Progenitor cell of endocrine pancreas (in vitro differentiated cells): ENCODE data around the gene ADAMTS2. TPM values are rescaled to one million over a fixed set of nuclear protein-coding genes. Genes with fewer than 3 reads are reported as not detected.

Experiments used
- DNase-seq: peaks from one replicate; pipeline ENCODE4 v3.0.0; 2021; ENCODE audit warnings: low spot score; ENCODE audit not compliant: unreplicated experiment
- H3K27ac Mint-ChIP-seq: 2 replicates; pipeline ENCODE4 v1.8.0; 2021; ENCODE audit warnings: mild to moderate bottlenecking, moderate library complexity, mixed read lengths
- H3K27me3 Mint-ChIP-seq: 2 replicates; pipeline ENCODE4 v1.8.0; 2021; ENCODE audit warnings: mixed read lengths
- H3K36me3 Mint-ChIP-seq: 2 replicates; pipeline ENCODE4 v1.8.0; 2022; ENCODE audit warnings: mixed read lengths; ENCODE audit not compliant: insufficient read depth
- H3K4me1 Mint-ChIP-seq: 2 replicates; pipeline ENCODE4 v1.8.0; 2021; ENCODE audit warnings: low read depth, mixed read lengths
- H3K4me3 Mint-ChIP-seq: 2 replicates; pipeline ENCODE4 v1.8.0; 2021; ENCODE audit warnings: low read depth, mild to moderate bottlenecking, moderate library complexity, mixed read lengths
- H3K9me3 Mint-ChIP-seq: 2 replicates; pipeline ENCODE4 v1.8.0; 2021; ENCODE audit warnings: low read depth, mixed read lengths
- total RNA-seq: library from RNA; stranded (reverse); gene quantifications from 2 replicates; pipeline ENCODE4 v1.2.1, GENCODE V29; 2021
- TF ChIP-seq, protein P1 (sequence below): fragments of 200-600 bp; sonication (generic); IDR thresholded peaks from one replicate; pipeline ENCODE4 v1.5.0; 2021; ENCODE audit warnings: antibody characterized with exemption, mild to moderate bottlenecking; ENCODE audit not compliant: unreplicated experiment

The ADAMTS2 gene
- total RNA-seq, 1 donor from 2014 or later, result 2.5 TPM

DNA sequence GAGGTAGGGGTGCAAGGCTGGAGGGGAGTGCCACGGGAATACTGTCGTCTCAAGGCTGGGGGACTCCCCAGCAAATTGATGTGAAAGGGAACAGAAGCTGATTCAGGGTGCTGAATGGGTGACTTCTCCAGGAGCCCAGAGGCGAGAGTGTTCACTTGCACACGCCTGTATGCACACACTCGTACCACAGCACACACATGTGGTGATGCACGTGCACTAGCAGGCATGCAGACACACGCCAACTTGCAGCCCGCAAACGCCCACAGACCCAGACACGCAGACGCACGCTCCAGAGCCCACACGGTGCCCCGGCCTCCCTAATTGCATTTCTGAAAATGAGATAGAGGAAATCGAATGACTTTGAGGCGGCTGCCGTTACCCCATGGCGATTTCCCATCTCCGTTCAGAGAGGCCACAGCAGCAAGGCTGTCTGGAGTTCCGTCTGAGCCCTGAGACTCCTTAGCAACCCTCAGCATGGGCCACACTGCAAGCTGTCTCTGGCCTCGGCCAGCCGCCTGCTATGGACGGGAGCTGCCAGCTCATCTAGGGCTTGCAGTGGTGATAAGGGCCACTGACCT is 9.1 kb upstream of the ADAMTS2 start:
- DNase-seq, result no peak
- Mint-ChIP-seq H3K36me3 (no peaks in the 10 kb centered on the region), H3K9me3 (no peaks in the 10 kb centered on the region), H3K27ac (no peak overlapping the region), H3K27me3 (peaks cover 57% of the 10 kb centered on the region), H3K4me1 (no peaks in the 10 kb centered on the region), H3K4me3 (no peak overlapping the region)
- TF ChIP-seq, protein P1, sequence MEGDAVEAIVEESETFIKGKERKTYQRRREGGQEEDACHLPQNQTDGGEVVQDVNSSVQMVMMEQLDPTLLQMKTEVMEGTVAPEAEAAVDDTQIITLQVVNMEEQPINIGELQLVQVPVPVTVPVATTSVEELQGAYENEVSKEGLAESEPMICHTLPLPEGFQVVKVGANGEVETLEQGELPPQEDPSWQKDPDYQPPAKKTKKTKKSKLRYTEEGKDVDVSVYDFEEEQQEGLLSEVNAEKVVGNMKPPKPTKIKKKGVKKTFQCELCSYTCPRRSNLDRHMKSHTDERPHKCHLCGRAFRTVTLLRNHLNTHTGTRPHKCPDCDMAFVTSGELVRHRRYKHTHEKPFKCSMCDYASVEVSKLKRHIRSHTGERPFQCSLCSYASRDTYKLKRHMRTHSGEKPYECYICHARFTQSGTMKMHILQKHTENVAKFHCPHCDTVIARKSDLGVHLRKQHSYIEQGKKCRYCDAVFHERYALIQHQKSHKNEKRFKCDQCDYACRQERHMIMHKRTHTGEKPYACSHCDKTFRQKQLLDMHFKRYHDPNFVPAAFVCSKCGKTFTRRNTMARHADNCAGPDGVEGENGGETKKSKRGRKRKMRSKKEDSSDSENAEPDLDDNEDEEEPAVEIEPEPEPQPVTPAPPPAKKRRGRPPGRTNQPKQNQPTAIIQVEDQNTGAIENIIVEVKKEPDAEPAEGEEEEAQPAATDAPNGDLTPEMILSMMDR, result no peak

DNA sequence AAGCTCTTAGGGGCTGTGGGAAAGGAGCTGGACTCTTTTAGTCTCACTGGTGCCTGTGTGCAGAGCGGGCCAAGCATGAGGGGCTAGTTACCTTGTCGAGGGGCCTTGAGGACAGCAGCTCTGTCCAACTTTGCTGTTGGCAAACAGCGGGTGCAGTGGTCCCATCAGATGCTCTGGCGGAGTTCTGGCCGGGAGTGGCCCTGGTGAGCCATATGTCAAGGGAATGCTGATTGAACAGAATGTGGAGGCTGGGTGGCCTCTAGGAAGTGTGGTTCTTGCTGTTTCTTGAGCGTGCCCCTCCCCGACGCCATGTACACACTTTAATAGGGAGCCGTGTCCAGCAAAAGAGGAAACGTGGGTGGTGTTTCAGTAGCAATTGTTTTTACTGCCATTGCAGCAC is 3.6 kb upstream of the ADAMTS2 start:
- Mint-ChIP-seq H3K36me3 (no peaks in the 10 kb centered on the region), H3K27me3 (peaks cover 70% of the 10 kb centered on the region), H3K4me1 (peaks cover 2% of the 10 kb centered on the region)

DNA sequence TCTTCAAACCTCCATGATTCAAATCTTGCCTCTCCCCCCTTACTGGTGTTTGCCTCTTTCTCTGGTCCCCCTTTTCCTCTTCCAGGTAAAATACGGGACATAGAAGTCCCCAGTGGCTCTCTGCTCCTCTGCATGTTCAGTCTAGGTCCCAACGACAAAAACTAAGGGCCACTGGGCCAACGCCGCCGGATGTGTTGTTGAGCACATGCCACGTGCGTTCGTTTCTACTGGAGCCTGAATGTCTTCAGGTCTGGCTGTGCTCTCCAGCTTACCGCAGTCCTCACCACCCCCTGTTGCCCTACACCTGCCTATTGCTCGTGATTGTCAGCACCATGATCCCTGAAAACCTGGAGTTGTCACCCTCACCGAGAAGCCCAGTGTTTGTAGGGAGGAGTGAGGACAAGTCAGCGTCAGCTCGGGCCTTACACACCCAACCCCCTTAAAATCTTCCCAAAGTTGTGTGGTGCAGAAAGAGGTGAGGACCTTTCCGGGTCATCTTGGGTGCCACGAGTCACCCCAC is 2.8 kb upstream of the ADAMTS2 start:
- no peak overlapping the region for H3K4me3 Mint-ChIP-seq
- peaks cover 76% of the 10 kb centered on the region for H3K27me3 Mint-ChIP-seq
- TF ChIP-seq, protein P1, result no peak
- H3K9me3 Mint-ChIP-seq, result no peaks in the 10 kb centered on the region
- no peak for DNase-seq
- peaks cover 6% of the 10 kb centered on the region for H3K4me1 Mint-ChIP-seq
- H3K27ac Mint-ChIP-seq, result no peak overlapping the region
- H3K36me3 Mint-ChIP-seq, result no peaks in the 10 kb centered on the region

More for the DNA sequence above, 3.6 kb upstream of the ADAMTS2 start:
- TF ChIP-seq, protein P1, result no peak
- H3K27ac Mint-ChIP-seq, result no peak overlapping the region
- DNase-seq, result no peak
- H3K9me3 Mint-ChIP-seq, result no peaks in the 10 kb centered on the region
- no peak overlapping the region for H3K4me3 Mint-ChIP-seq

DNA sequence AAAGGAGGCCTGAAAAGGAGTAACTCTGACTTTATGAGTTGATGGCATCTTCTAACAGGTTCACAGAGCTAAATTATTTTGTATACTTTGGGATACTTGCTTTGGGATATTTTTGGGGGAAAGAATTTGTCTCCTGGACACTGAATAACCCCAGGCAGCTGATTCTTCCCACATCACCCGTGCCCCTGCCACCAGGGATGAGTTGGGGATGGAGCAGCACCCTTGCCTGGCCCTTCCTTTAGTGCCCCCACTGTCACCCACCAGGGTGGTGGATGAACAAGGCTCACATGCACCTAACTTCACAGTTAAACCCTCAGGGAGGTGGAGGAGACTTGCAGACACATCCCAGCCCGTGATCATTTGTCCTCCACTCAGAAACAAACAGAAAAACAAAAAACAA is 2.3 kb upstream of the ADAMTS2 start:
- H3K4me3 Mint-ChIP-seq, result no peak overlapping the region
- DNase-seq, result no peak
- TF ChIP-seq, protein P1, result no peak
- no peaks in the 10 kb centered on the region for H3K36me3 Mint-ChIP-seq
- H3K27me3 Mint-ChIP-seq, result peaks cover 79% of the 10 kb centered on the region
- H3K27ac Mint-ChIP-seq, result no peak overlapping the region
- H3K4me1 Mint-ChIP-seq, result peaks cover 10% of the 10 kb centered on the region
- no peaks in the 10 kb centered on the region for H3K9me3 Mint-ChIP-seq

DNA sequence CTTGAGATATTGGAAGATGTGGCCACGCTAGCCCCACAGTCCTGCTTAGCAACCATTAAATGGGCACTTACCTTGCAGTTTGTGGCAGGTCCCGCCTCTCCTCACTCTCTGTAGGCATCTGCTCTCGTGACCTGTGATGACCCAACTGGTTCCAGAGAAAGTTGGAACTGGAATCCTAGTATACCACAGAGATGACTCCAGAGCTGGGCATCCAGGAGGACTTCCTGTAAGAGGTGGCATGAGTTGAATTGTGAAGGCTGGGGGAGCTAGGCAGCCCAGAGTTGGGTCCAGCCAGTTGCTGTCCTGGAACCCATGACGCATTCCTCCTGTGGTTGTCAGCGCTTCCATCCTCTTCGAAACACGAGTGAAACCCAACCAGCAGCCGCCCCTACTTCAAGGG is 1.6 kb upstream of the ADAMTS2 start:
- Mint-ChIP-seq H3K36me3 (no peaks in the 10 kb centered on the region), H3K4me1 (peaks cover 10% of the 10 kb centered on the region)

More for the DNA sequence above, 1.6 kb upstream of the ADAMTS2 start:
- H3K27me3 Mint-ChIP-seq, result peaks cover 80% of the 10 kb centered on the region
- DNase-seq, result no peak
- no peaks in the 10 kb centered on the region for H3K9me3 Mint-ChIP-seq
- H3K4me3 Mint-ChIP-seq, result peak overlapping the region; percentile 31
- H3K27ac Mint-ChIP-seq, result no peak overlapping the region
- TF ChIP-seq, protein P1, result no peak
